ENCODE data around the gene ERCC5.

Gene ERCC5

DNA sequence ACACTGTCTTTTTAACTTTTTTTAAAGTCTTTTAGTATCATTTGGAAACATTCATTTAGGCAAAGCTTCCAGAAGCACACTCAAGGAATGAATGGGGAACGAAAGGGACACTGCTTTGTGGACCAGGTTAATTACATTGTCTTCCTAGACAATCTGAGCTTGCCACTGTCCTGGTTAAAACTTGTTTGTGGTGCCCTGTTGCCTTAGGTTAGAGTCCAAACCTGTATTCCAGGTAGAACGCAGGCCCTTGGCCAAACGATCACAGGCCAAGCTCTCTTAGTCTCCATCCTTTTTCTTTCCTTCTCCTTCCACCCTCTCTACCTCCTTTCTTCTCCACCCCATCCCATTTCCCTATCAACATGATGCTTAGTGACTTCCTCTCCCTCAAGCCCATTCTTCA lies 66.8 kb downstream of the ERCC5 start:
- no peak for DNase-seq
- H3K4me3 ChIP-seq (ENCODE audit: low read depth, low read length) = no peak overlapping the region
- no peaks in the 10 kb centered on the region for H3K36me3 ChIP-seq
- H3K27me3 ChIP-seq (ENCODE audit: insufficient read depth, low read depth, severe bottlenecking) = no peaks in the 10 kb centered on the region
- H3K9me3 ChIP-seq (ENCODE audit: severe bottlenecking) = no peaks in the 10 kb centered on the region
- H3K27ac ChIP-seq = no peak overlapping the region
- TF ChIP-seq, protein P1, sequence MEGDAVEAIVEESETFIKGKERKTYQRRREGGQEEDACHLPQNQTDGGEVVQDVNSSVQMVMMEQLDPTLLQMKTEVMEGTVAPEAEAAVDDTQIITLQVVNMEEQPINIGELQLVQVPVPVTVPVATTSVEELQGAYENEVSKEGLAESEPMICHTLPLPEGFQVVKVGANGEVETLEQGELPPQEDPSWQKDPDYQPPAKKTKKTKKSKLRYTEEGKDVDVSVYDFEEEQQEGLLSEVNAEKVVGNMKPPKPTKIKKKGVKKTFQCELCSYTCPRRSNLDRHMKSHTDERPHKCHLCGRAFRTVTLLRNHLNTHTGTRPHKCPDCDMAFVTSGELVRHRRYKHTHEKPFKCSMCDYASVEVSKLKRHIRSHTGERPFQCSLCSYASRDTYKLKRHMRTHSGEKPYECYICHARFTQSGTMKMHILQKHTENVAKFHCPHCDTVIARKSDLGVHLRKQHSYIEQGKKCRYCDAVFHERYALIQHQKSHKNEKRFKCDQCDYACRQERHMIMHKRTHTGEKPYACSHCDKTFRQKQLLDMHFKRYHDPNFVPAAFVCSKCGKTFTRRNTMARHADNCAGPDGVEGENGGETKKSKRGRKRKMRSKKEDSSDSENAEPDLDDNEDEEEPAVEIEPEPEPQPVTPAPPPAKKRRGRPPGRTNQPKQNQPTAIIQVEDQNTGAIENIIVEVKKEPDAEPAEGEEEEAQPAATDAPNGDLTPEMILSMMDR (IDR thresholded peaks at IDR 0.05; ENCODE audit: low read depth, low read length) = no peak

DNA sequence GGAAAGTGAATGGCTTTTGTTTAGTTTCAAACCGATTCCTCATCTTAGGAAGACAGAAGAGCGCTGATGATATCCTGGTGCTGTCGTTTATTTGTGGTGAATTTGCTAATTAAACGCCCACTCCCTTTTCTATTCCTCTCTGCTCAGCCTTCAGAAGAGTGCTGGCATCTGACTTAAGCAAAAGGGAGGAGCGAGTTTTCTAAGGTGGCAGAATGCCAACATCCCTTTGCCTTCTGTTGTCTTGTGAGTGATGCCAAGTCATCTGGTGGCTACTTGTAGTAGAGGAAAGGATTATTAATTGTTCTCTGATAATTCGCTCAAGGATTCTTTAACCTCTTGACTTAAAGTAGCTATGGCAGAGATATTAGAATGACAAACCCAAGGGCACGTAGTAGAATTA lies 68.1 kb downstream of the ERCC5 start:
- no peaks in the 10 kb centered on the region for H3K9me3 ChIP-seq (ENCODE audit: severe bottlenecking)
- no peaks in the 10 kb centered on the region for H3K36me3 ChIP-seq
- H3K4me3 ChIP-seq (ENCODE audit: low read depth, low read length) = no peak overlapping the region
- no peak for DNase-seq
- TF ChIP-seq, protein P1 (IDR thresholded peaks at IDR 0.05; ENCODE audit: low read depth, low read length) = no peak
- H3K27me3 ChIP-seq (ENCODE audit: insufficient read depth, low read depth, severe bottlenecking) = no peaks in the 10 kb centered on the region
- no peak overlapping the region for H3K27ac ChIP-seq

DNA sequence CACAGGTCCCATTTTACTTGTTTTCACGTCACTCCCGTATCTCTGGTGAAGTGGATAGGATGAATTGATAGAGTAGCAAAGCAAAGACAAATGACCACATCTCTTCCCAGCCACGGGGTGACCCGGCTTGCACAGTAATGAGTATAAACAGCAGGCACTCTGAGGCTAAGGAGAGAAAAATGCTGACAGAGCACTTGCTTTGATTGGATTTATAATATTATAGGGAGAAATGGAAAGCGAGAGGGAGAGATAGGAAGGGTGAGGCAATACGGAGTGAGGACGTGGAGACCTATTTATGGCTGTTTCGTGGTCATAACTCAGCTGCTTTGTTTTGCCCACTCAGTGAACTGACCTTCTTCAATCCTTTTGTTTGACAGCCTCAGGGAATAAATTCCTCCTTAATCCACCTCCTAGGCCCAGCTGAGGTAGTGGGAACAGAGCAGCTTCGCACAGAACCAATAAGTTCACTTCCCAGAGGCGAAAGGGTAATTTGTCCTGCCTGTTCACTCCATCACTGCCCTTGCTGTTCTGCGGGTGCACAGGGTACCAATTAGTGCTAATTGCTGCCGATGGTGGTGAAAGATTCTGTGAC lies 68.6 kb downstream of the ERCC5 start:
- Histone ChIP-seq H3K27ac (no peak overlapping the region), H3K27me3 (ENCODE audit: insufficient read depth, low read depth, severe bottlenecking) (no peaks in the 10 kb centered on the region), H3K9me3 (ENCODE audit: severe bottlenecking) (no peaks in the 10 kb centered on the region), H3K36me3 (no peaks in the 10 kb centered on the region), H3K4me3 (ENCODE audit: low read depth, low read length) (no peak overlapping the region)
- TF ChIP-seq, protein P1 (IDR thresholded peaks at IDR 0.05; ENCODE audit: low read depth, low read length) = no peak
- no peak for DNase-seq

DNA sequence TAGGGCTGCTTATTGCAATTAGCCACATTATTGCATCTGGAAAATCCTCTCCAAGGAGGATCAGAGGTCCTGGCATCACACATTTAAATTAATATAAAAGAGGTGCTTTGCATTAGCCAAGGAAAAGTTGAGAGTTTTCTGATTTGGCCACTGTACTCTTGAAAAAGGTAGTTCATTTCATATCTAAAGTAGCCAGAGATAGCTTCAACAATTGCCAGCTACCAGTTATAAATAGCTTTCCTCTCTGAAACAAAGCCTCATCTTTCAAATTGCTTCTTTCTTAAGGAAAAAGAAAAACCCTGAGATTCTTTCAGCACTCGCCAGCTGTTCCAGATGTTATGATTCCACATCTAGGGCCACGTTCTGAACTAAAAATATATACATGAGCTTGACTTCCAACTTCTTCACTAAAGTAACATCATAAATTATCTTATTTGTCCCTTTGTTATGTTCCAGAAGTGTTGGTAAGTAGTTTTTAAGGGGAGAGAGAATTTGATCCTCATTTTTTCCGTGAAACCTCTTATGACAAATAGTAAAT lies 69.6 kb downstream of the ERCC5 start:
- Histone ChIP-seq H3K9me3 (ENCODE audit: severe bottlenecking) (no peaks in the 10 kb centered on the region), H3K27ac (no peak overlapping the region), H3K27me3 (ENCODE audit: insufficient read depth, low read depth, severe bottlenecking) (no peaks in the 10 kb centered on the region), H3K36me3 (no peaks in the 10 kb centered on the region), H3K4me3 (ENCODE audit: low read depth, low read length) (no peak overlapping the region)
- DNase-seq = no peak
- TF ChIP-seq, protein P1 (IDR thresholded peaks at IDR 0.05; ENCODE audit: low read depth, low read length) = no peak

DNA sequence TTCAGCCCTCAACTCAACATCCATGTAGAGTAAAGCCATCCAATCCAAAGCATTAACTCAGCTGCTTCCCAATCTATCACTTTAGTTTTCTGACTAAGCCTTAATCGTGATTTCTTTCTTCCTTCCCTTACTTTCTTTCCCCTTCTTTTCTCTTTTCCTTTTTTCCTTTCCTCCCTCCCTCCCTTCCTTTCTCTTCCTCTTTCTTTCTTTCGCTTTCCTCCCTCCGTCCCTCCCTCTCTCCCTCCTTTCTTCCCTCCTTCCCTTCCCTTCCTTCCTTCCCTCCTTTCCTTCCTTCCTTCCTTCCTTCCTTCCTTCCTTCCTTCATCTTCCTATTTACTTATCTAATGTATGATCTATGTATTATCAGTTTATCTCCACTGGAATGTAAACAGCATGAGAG lies 71.2 kb downstream of the ERCC5 start:
- Histone ChIP-seq H3K4me3 (ENCODE audit: low read depth, low read length) (no peak overlapping the region), H3K27me3 (ENCODE audit: insufficient read depth, low read depth, severe bottlenecking) (no peaks in the 10 kb centered on the region), H3K36me3 (no peaks in the 10 kb centered on the region), H3K27ac (no peak overlapping the region), H3K9me3 (ENCODE audit: severe bottlenecking) (no peaks in the 10 kb centered on the region)
- no peak for DNase-seq
- TF ChIP-seq, protein P1 (IDR thresholded peaks at IDR 0.05; ENCODE audit: low read depth, low read length) = no peak

DNA sequence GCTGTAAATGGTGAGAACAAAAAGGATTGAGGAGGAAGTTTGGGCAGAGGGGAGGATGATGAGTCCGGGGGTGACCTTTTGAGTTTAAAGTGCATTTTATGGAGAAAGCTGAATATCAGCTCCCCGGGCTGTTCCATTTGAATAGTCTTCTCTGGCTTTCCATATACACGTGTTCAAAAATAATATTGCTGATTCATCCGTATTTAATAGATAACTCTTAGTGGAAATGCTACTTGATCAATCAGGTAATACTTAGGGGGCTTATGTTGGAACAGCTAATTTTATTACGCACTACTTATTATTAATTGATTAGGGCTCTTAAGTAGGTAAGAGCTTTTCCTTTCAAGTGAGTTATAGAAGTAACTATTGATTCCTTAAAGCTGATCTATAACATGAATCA lies 76.4 kb downstream of the ERCC5 start:
- no peak overlapping the region for H3K4me3 ChIP-seq (ENCODE audit: low read depth, low read length)
- H3K9me3 ChIP-seq (ENCODE audit: severe bottlenecking) = no peaks in the 10 kb centered on the region
- H3K27me3 ChIP-seq (ENCODE audit: insufficient read depth, low read depth, severe bottlenecking) = no peaks in the 10 kb centered on the region
- H3K27ac ChIP-seq = no peak overlapping the region
- H3K36me3 ChIP-seq = no peaks in the 10 kb centered on the region
- TF ChIP-seq, protein P1 (IDR thresholded peaks at IDR 0.05; ENCODE audit: low read depth, low read length) = no peak
- DNase-seq = no peak

All from WERI-Rb-1 (cell line).